GM18508 (cell line): ENCODE data around the gene GDPGP1.
"Not testable (repeated sequence)": the region's sequence is repeated elsewhere in the genome, so short reads cannot be mapped to it uniquely, and the experiment has no call there.

Source experiments
- ATAC-seq: cut with Tn5 transposase; IDR thresholded peaks from one replicate; pipeline ENCODE4 v1.9.1; 2021; ENCODE audit warnings: moderate number of reproducible peaks; ENCODE audit not compliant: insufficient read depth, unreplicated experiment

The GDPGP1 gene, protein sequence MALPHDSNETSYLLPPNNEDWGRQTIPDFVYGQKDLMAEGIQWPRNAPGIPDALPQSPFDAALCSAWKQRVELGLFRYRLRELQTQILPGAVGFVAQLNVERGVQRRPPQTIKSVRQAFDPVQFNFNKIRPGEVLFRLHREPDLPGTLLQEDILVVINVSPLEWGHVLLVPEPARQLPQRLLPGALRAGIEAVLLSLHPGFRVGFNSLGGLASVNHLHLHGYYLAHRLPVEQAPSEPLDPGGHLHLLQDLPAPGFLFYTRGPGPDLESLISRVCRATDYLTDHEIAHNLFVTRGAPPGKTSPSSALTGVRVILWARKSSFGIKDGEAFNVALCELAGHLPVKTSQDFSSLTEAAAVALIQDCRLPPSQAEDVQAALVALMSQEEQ

DNA sequence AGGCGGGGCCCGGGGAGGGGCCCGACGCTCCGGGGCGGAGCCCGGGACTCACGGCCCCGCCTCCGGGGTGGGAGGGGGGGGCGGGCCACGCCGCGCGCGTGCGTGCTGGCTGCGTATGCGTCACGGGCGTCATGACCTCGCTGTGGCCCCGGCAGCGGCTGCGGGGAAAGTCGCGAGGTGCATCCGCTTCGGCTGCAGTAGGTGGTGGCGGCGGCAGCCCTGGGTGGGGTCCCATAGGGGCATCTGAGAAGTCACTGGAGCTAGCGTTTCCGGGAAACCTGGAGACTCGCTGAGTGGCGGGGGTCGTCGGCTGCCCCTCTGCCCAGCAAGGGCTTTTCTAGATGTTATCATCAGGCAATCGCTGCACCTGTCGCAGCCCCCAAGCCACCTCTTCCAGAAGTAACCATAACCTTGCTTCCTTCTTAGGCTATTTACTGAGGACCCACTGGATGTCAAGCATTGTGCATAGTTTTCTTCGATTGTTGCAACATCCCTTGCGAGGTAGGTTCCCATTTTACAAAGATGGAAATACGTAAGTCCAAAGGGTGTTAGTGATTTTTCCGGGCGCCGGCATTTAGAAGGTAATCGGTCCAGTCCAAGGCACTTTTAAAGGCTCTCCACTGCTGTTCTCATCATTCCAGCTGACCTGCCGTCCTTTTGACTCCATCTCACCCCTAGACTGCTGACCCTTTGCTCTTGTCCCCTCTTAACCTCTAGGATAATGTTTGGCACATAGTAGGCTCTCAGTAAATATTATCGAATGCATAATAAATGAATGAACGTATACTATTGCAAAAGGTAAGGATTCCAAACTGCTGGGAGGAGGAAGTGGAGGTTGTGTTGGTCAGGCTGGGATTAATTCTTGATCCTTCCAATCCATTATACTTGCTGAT, at the start of gene GDPGP1:
GDPGP1 (plus strand) TSS at position 114 of the 893 bp plus-strand sequence. CDS start 6,700 bp downstream, outside the sequence.
- peak; percentile 38 for ATAC-seq

DNA sequence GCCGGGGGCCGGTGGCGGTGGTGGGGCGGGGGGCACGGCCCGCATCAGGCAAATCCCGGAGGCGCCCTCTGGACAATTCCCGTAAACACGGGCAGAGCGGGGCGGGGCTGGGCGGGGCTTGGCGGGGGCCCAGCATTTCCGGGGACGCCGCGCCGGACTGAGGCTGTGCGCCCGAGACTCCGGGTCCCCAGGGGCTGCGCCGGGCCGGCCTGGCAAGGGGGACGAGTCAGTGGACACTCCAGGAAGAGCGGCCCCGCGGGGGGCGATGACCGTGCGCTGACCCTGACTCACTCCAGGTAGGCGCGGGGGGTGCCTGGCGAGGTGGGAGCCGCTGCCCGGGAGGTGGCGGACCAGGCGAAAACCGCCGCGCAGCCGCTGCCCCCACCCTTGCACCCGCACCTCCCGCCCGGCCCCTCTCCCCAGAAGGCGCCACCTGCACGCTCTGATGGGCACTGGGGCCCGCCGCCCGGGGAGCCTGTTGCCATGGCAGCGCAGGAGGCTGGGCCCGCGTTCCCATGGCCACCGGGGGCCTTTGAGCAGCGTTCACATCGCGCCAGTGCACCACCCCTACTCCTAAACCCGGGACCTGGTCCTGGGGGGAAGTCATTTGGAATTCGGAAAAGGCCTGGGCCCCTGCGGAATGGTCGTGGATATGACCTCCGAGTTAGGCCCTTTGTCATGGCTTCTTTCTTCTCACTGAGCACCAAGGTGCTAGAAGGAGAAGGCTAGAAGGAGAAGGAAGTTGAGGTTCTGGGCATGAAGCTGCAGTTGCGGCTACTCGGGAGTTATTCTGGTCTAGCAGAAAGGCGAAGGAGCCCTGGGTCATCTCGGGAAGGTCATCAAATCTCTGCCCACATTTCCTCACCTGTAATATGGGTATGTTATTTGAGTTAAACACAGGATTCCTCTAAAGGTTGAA, 49.0 kb upstream of the GDPGP1 start:
- no peak for ATAC-seq

DNA sequence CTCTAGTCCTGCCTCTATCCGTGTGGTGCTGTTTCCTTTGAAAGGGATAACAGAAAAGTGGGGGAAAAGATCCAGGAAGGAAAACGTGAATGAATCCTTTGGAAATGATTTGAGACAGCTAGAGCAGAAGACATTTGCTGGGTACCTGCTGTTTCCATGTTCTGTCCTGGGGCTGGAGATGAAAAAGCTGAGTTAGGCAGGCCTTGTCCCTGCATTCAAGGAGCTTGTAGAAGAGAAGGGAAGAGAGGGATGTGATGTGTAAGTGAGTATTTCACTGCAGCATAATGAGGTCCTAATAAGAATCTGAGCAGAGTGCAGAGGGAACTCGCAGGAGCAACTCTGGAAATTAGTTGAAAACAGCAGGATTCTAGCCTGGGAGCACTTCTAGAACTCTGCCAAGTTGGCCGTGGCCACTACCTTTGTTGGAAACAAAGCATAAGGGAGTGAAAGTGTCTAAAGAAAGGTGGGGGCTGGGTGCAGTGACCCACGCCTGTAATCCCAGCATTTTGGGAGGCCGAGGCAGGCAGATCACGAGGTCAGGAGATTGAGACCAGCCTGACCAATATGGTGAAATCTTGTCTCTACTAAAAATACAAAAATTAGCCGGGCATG, 46.6 kb upstream of the GDPGP1 start:
- no peak for ATAC-seq

DNA sequence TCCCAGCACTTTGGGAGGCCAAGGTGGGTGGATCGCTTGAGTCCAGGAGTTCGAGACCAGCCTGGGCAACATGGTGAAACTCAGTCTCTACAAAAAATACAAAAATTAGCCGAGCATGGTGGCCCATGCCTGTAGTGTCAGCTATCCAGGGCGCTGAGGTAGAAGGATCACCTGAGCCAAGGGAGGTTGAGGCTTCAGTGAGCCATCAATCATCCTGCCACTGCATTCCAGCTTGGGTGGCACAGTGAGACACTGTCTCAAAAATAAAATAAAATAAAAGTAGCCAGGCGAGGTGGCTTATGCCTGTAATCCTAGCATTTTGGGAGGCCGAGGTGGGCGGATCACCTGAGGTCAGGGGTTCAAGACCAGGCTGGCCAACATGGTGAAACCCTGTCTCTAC, 45.9 kb upstream of the GDPGP1 start:
- ATAC-seq = not testable (repeated sequence)

DNA sequence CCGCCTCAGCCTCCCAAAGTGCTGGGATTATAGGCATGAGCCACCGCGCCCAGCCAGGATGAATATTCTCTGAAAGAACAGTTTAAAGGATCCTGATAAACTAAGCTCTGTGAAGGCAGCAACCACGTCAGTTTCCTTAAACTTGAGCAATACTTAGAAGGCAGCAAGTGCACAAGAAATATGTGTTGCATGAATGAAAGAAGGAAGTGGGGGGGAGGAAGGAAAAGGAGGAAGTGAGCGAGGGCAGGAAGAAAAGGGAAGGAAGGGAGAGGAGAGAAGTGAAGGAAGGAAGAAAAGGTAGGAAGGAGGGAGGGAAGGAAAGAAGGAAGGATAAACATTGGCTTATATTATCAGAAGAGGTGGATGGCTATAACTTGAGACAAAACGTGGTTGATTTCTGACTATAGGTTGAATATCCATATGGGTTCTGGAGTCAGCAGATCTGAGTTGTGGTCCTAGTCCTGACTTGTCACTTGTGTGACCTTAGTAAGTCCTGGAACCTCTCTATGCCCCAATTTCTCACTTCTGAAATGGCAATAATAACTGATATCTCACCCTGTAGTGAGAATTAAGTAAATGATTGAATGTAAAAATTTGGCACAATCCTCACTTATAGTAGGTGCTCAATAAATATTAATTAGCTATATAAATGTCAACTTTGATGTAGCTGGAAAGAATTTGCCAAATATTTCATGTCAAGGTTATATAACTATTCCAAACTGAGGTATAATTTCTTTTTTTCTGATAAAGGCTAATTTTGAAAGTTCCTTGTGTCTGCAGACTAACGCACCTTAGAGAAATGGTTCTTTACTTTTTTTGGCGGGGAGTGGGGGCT, 44.9 kb upstream of the GDPGP1 start:
- no peak for ATAC-seq

DNA sequence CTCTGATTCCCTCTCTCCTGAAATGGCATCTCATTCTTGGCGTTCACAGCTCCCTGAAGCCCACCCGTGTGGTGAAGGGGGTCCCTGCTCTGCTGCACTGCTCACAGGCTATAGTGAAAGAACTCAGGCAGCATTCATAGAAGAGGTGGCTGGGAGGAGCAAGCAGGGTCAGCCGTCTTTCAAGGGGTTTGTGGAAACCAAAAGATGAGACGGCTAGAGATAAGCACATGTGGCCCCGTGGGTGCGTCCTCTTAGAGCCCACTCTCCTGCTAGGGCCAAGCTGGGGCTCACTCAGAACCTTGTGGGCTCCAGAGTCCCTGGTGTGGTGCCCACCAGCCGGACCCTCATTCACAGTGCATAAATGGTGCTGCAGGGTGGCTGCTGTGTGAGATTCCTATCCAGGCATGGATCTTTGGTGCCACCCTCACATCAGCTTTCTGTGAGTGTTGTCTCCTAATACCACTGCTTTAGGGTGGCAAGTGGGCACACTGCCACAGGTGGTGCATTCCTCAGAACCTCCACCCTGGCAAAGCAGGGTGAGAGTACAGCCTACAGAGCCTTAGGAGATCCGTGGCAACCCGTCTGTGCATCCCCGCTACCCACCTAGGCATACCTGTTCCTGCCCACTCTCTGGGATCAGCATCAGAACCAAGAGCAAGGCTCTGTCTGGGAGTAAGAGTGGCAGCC, 44.1 kb upstream of the GDPGP1 start:
- ATAC-seq = no peak

DNA sequence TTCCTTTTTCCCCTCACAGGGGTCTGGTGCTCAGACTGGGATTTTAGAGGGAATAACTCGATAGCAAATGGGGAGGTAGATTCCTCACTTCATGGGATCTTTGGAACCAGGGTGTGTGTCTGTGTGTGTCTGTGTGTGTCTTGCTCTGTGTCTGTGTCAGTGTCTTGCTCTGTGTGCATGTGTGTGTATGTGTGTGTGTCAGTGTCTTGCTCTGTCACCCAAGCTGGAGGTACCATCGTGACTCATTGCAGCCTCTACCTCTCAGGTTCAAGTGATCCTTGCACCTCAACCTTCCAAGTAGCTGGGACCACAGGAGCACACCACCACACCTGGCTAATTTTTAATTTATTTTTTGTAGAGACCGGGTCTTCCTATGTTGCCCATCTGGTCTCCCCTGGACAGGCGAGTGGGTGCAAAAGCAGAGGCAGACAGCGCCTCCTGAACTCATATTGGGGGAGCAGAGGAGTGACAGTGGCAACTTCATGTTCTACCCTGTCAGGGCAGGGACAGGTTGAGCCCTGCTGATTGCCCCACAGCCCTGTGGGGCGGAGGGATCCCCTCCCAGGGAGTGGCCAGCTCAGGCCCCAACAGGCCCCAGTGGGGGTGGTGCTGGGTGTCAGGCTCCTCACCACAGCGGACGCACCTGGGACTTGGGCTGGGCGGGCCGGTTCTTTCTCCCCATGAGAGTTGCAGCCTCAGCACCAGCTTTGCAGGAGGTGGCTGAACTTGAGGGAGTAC, 43.2 kb upstream of the GDPGP1 start:
- ATAC-seq = no peak

DNA sequence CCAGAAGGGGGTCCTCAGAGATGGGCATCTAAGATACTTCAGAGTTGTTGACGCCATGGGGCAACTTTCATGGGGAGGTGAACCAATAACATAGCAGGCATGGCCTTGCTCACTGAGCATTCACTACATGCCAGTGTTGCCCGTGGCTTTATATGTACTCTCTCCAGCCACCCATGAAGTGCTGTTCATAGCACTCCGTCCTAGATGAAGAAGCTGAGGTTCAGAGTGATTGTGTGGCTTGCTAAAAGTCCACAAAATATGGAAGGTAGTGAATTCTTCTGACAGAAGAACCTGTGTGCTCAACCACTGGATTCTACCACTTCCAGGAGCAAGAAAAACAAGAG, 42.7 kb upstream of the GDPGP1 start:
- ATAC-seq = no peak

DNA sequence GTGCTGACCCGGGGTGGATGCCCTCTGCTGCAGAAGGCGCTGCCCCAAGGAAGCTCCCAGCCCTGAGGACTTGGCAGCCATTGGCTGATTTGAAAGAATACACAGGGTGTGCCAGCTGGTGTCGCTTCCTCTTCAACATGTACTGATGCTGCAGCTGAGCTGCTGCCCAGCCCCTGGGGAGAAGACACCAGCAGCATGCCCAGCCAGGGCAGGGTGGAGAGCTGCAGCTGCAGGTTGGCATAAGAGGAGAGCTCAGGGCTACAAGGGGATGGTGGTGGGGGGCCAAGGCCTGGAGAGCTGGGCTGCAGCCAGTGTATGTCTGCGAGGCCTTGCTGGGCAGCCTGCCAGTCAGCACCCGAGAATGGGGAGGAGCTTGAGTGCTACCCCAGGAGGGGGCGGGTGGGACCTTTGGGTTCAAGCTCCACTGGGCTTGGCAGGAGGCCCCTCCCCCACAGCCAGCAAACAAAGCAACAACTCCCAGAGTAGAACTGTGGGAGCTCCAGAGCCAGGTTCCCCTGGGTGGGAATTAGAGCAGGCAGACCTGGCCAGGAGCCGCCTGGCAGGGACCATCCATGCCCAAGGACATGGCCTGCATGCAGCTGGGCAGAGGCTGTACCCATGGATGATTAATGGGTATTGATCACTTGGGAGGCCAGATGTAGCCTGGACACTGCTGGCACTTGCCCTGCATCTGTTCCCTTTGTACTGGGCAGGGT, 42.1 kb upstream of the GDPGP1 start:
- ATAC-seq = peak; percentile 50

DNA sequence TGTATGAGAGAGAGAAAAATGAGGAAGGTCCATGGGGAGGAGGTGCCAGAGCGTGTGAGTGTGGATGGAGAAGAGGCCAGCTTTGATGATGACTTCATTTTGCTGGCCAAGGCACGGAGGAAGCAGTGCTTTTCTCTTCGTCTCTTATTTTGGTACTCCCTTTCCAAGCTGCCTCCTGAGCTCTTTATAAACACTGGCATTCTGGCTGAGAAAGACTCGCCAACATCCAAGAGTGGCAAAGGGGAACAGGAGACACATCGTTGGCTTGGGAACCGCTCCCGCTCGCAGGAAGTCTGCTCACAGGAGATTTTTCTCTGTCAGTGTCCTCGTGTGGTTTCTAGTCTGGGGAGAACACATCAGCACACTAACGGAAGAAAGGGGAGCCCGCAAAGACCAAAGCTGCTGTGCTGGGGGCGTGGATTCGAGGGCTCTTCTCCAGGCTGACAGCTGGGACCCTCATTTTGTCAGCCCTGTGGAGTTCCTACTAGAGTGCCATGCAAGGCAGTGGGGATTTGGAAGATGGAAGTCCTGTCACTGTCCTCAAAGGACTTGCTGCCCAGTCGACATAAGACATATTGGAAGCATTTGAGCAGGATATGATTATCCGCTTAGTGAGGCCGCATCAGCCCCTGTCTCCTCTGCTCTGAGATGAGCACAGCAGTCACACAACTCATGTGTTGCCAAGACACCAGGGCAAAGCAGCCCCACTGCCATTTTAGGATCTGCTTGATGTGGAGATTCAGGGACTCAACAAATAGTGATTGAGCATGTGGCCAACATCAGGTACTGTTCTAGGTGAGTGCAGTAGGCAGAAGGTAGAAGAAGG, 40.8 kb upstream of the GDPGP1 start:
- ATAC-seq = no peak

DNA sequence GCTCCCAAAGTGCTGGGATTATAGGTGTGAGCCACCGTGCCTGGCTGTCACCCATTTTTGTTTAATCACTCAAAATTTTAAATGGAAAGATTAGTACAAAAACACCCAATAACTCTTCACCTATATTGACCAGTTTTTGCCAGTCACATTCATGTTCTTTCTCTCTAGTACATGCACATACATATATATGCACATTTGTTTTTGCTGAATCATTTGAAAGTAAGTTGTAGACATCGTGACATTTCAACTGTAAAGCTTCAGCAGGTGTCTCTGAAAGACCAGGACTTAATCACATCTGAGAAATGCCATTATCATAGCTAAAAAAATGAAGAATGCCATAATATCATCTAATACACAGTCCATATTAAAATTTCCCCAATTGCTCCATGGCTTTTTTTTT, 39.4 kb upstream of the GDPGP1 start:
- ATAC-seq = no peak

DNA sequence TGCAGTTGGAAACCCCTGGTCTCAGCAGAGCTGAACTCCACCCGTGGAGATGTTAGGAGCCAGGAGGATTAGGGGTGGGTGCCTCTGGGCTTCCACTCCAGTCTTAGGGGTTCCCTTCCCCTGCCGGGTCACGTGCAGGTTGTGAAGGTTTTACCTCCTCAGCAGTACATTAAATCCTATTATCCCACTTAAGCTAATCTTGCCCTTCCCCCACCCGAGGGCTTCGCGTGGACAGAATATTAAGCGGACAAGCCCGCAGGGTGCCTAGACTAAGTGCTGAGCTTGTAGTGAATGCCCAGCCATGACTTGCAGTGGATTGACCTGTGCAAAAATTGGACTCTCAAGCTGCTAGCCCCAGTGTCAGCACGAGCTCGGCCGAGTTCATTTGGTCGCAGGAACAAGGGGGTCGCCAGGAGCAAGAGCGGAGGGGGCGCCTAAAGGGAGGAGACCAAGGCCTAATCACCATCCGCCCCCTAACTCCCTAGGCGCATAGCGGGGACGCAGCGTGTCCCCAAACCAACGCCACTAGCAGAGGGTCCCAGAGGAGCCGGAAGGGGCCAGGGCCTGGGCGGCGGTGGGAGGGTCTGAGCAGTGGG, 33.4 kb upstream of the GDPGP1 start:
- ATAC-seq = no peak

DNA sequence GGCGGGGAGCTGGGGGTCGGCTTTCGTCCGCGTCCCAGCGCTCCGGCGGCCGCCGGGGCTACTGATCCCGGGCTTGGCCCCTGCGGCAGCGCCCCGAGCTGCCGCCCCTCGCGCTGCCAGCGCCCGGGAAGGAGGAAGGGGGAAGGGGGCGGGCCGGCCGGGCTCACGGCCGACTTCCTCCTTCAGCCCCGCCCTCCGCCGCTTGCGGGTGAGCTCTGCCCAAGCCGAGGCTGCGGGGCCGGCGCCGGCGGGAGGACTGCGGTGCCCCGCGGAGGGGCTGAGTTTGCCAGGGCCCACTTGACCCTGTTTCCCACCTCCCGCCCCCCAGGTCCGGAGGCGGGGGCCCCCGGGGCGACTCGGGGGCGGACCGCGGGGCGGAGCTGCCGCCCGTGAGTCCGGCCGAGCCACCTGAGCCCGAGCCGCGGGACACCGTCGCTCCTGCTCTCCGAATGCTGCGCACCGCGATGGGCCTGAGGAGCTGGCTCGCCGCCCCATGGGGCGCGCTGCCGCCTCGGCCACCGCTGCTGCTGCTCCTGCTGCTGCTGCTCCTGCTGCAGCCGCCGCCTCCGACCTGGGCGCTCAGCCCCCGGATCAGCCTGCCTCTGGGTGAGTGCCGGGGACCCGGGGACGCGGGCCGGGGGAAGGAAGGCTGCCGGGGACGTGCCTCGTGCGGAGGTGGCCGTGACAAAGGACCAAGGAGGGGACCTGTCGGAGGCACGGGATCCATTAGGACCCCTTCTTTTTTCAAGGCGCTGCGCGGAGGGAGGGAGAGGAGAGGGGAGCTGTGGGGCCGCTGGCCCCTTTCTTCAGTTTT, 32.7 kb upstream of the GDPGP1 start, which contains the start of gene SEMA4B:
SEMA4B (plus strand) TSS at position 201 of the 814 bp plus-strand sequence; CDS start at position 450, 249 bp downstream.
- no peak for ATAC-seq

DNA sequence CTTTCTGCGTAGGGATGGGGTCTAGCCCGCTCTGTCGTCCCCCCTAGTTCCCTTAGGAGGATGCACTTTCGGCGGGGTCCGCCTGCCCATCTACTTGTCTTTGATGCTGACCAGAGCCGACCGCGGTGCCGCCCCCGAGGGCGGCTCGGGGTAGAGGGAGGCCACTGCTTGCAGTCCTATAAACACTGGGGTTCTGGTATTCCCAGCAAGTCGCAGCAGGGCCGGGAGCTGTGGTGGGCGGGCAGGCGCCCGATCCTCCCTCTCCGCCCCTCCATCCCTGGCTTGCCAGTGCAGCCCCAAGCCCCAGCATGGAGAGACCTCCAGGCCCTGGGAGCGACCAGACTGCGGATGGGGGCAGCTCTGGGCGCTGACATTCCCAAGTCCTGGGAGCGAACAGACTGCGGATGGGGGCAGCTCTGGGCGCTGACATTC, 32.0 kb upstream of the GDPGP1 start:
- ATAC-seq = no peak

DNA sequence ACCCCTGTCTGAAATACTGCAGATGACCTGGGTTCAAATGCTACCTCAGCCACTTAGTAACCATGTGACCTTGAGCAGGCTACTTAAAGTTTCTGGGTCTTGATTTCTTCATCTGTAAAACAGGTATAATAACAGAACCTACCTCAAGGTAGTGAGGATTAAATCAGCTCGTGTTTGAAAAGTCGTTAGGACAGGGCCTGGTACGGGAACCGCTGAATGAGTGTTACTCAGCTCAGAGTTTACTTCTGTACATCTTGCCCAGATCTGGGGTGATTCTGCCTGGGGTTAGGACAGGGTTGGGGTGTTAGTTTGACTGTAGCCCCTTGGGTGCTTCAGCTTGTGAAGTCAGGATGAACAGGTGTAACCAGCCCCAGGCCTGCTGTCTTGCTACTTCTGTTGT, 31.1 kb upstream of the GDPGP1 start:
- ATAC-seq = no peak
